ENCODE data around the gene AJM1.

GRCh38 chr9:136806631-136807201, 35.6 kb upstream of the AJM1 start:
- TF ChIP-seq JUND (IDR thresholded peaks at IDR 0.05) (no peak), CEBPB (IDR thresholded peaks at IDR 0.05; ENCODE audit: low read depth) (no peak), CTCF (IDR thresholded peaks at IDR 0.05 in 2 of 3, conservative IDR thresholded peaks at IDR 0.05 in 1 of 3; ENCODE audit: borderline replicate concordance in 1 of 3, insufficient read depth in 1 of 3, low read depth in 2 of 3, low read length in 2 of 3) (no peak), ZNF274 (IDR thresholded peaks at IDR 0.05; ENCODE audit: low read depth, low read length) (no peak)
